H1 (cell line): ENCODE data around the gene TSKU.

ENCODE experiments used
- CTCF ChIP-seq, 3 experiments: IDR thresholded peaks; 1 replicate in 2 of 3; 2 replicates in 1 of 3; pipeline versions ENCODE4 v1.5.1 to v1.6.1; 2011; ENCODE audit warnings: low read length in 3 of 3, mild to moderate bottlenecking in 3 of 3, inconsistent platforms in 2 of 3, low read depth in 1 of 3, moderate library complexity in 1 of 3; ENCODE audit not compliant: insufficient read depth in 1 of 3; ENCODE audit errors: control extremely low read depth in 1 of 3
- MAFK ChIP-seq: IDR thresholded peaks from 2 replicates; pipeline ENCODE4 v1.6.1; 2012; ENCODE audit warnings: low read depth, mild to moderate bottlenecking, improper control_type of control experiment, low read length
- MAX ChIP-seq: IDR thresholded peaks from 2 replicates; pipeline ENCODE4 v1.6.1; 2012; ENCODE audit warnings: inconsistent platforms
- RFX5 ChIP-seq: IDR thresholded peaks from 2 replicates; pipeline ENCODE4 v1.6.1; 2011; ENCODE audit warnings: low read depth, low read length, improper control_type of control experiment, borderline replicate concordance

GRCh38 chr11:76771446-76772099 lies 11.6 kb upstream of the TSKU start:
- TF ChIP-seq CTCF (IDR thresholded peaks at IDR 0.05; ENCODE audit: control extremely low read depth in 1 of 3, insufficient read depth in 1 of 3, low read depth in 1 of 3, low read length in 3 of 3) (no peak), MAX (no peak), MAFK (no peak), RFX5 (no peak)
